Keratinocyte (primary cell): ENCODE results near the gene HOXC5.

ENCODE experiments used
- EZH2 ChIP-seq: IDR thresholded peaks from one replicate; pipeline ENCODE4 v1.6.1; 2012; ENCODE audit warnings: inconsistent platforms, mild to moderate bottlenecking, low read length, moderate library complexity
- TF ChIP-seq, protein P1 (sequence below), 3 experiments: IDR thresholded peaks in 1 of 3; conservative IDR thresholded peaks in 1 of 3; optimal IDR thresholded peaks in 1 of 3; 2 replicates in 2 of 3; 3 replicates in 1 of 3; pipeline versions ENCODE3 to v1.5.1; 2011; ENCODE audit warnings: low read length in 3 of 3, mild to moderate bottlenecking in 3 of 3, moderate library complexity in 2 of 3, control low read depth in 1 of 3, inconsistent platforms in 1 of 3; ENCODE audit not compliant: insufficient read depth in 2 of 3; ENCODE audit errors: extremely low read depth in 1 of 3

- TF ChIP-seq, protein P1, sequence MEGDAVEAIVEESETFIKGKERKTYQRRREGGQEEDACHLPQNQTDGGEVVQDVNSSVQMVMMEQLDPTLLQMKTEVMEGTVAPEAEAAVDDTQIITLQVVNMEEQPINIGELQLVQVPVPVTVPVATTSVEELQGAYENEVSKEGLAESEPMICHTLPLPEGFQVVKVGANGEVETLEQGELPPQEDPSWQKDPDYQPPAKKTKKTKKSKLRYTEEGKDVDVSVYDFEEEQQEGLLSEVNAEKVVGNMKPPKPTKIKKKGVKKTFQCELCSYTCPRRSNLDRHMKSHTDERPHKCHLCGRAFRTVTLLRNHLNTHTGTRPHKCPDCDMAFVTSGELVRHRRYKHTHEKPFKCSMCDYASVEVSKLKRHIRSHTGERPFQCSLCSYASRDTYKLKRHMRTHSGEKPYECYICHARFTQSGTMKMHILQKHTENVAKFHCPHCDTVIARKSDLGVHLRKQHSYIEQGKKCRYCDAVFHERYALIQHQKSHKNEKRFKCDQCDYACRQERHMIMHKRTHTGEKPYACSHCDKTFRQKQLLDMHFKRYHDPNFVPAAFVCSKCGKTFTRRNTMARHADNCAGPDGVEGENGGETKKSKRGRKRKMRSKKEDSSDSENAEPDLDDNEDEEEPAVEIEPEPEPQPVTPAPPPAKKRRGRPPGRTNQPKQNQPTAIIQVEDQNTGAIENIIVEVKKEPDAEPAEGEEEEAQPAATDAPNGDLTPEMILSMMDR (optimal IDR thresholded peaks at IDR 0.05 in 1 of 3, IDR thresholded peaks at IDR 0.05 in 1 of 3, conservative IDR thresholded peaks at IDR 0.05 in 1 of 3; ENCODE audit: extremely low read depth in 1 of 3, insufficient read depth in 2 of 3, low read length in 3 of 3): no peak
- TF ChIP-seq EZH2: no peak
These were observed 49.3 kb upstream of the HOXC5 start for GRCh38 chr12:53983568-53983949.
